Osteoblast (primary cell): ENCODE results near the gene SPTBN5. TPM values are rescaled to one million over a fixed set of nuclear protein-coding genes. Genes with fewer than 3 reads are reported as not detected.

Source experiments
- DNase-seq: peaks from one replicate; pipeline ENCODE4 v3.0.0; 2011; ENCODE audit warnings: low spot score, mixed read lengths; ENCODE audit not compliant: insufficient read length; ENCODE audit errors: missing footprints
- H2AFZ ChIP-seq: 2 replicates; pipeline ENCODE4 v1.6.0; 2011; ENCODE audit warnings: mild to moderate bottlenecking, low read length
- H3K27ac ChIP-seq: 2 replicates; pipeline ENCODE4 v1.5.1; 2011; ENCODE audit warnings: mild to moderate bottlenecking, low read depth, low read length, moderate library complexity
- H3K27me3 ChIP-seq: 2 replicates; pipeline ENCODE4 v1.6.0; 2012; ENCODE audit warnings: mild to moderate bottlenecking, control low read depth, inconsistent platforms, low read length, moderate library complexity; ENCODE audit not compliant: insufficient read depth
- H3K36me3 ChIP-seq: 2 replicates; pipeline ENCODE4 v1.5.1; 2011; ENCODE audit warnings: mild to moderate bottlenecking, low read length, control low read depth, moderate library complexity; ENCODE audit not compliant: insufficient read depth
- H3K4me1 ChIP-seq: 2 replicates; pipeline ENCODE4 v1.5.1; 2011; ENCODE audit warnings: mild to moderate bottlenecking, low read length, control low read depth, moderate library complexity; ENCODE audit not compliant: insufficient read depth
- H3K4me2 ChIP-seq: 2 replicates; pipeline ENCODE4 v1.6.0; 2011; ENCODE audit warnings: mild to moderate bottlenecking, low read length; ENCODE audit not compliant: insufficient read depth
- H3K4me3 ChIP-seq: fragments of 200-600 bp; sonication (generic); 3 replicates; pipeline ENCODE4 v1.5.1; 2012; ENCODE audit warnings: mild to moderate bottlenecking, low read length, inconsistent platforms; ENCODE audit not compliant: insufficient read depth
- H3K79me2 ChIP-seq: 2 replicates; pipeline ENCODE4 v1.6.0; 2012; ENCODE audit warnings: mild to moderate bottlenecking, low read length, control low read depth, inconsistent platforms; ENCODE audit not compliant: insufficient read depth
- H3K9me3 ChIP-seq: 2 replicates; pipeline ENCODE4 v1.5.1; 2011; ENCODE audit warnings: low read depth, low read length, control low read depth
- H4K20me1 ChIP-seq: 2 replicates; pipeline ENCODE4 v1.6.0; 2012; ENCODE audit warnings: mild to moderate bottlenecking, low read length, control low read depth; ENCODE audit not compliant: insufficient read depth
- CTCF ChIP-seq: IDR thresholded peaks from 2 replicates; pipeline ENCODE4 v1.5.1; 2011; ENCODE audit warnings: mild to moderate bottlenecking, low read depth, low read length, moderate library complexity; ENCODE audit errors: extremely low read depth
- total RNA-seq: library from RNA; depleted of rRNA; stranded (reverse); fragments of >200 nt; gene quantifications from 2 replicates; pipeline ENCODE4 v1.2.3, GENCODE V29; 2012

Gene SPTBN5
- total RNA-seq, 1 donor, result 0.36 TPM

DNA sequence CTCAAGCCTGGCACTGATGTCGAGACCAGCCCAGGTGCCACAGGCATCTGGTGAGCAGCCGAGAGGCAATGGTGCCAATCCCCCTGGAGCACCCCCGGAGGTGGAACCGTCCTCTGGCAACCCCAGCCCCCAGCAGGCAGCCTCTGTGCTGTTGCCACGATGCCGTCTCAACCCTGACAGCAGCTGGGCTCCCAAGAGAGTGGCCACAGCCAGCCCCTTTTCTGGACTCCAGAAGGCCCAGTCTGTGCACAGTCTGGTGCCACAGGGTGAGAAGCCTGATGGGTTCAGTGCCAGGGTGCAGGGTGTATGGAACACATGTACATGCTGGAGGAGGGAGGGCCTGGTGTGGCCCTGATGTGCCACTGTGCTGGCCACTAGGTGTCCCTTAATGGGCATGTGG is 70.9 kb downstream of the SPTBN5 start:
- no peaks in the 10 kb centered on the region for H3K9me3 ChIP-seq
- DNase-seq, result no peak
- no peak for TF ChIP-seq CTCF

GRCh38 chr15:41822471-41822870 is 71.4 kb downstream of the SPTBN5 start:
- Histone ChIP-seq H3K27me3 (no peaks in the 10 kb centered on the region), H3K36me3 (peaks cover 51% of the 10 kb centered on the region), H3K4me2 (no peak overlapping the region), H3K4me1 (peaks cover 3% of the 10 kb centered on the region), H2AFZ (no peak overlapping the region), H4K20me1 (no peaks in the 10 kb centered on the region), H3K79me2 (no peaks in the 10 kb centered on the region), H3K27ac (no peak overlapping the region), H3K9me3 (no peaks in the 10 kb centered on the region), H3K4me3 (no peak overlapping the region)
- peak; percentile 78 for DNase-seq
- TF ChIP-seq CTCF, result no peak

More for the DNA sequence above, 70.9 kb downstream of the SPTBN5 start:
- Histone ChIP-seq H3K4me3 (no peak overlapping the region), H3K4me1 (peaks cover 5% of the 10 kb centered on the region), H3K27me3 (no peaks in the 10 kb centered on the region), H4K20me1 (no peaks in the 10 kb centered on the region), H2AFZ (no peak overlapping the region), H3K27ac (no peak overlapping the region), H3K36me3 (peaks cover 46% of the 10 kb centered on the region), H3K4me2 (no peak overlapping the region), H3K79me2 (no peaks in the 10 kb centered on the region)

- DNase-seq, result peak; percentile 8
- no peaks in the 10 kb centered on the region for H3K79me2 ChIP-seq
- no peaks in the 10 kb centered on the region for H3K9me3 ChIP-seq
- no peak overlapping the region for H3K4me2 ChIP-seq
- H2AFZ ChIP-seq, result no peak overlapping the region
- TF ChIP-seq CTCF, result no peak
- H3K27me3 ChIP-seq, result no peaks in the 10 kb centered on the region
- no peak overlapping the region for H3K4me3 ChIP-seq
- no peaks in the 10 kb centered on the region for H3K4me1 ChIP-seq
- H3K36me3 ChIP-seq, result peaks cover 56% of the 10 kb centered on the region
- no peak overlapping the region for H3K27ac ChIP-seq
- H4K20me1 ChIP-seq, result no peaks in the 10 kb centered on the region
These were observed 72.0 kb downstream of the SPTBN5 start for GRCh38 chr15:41821831-41822230.

- peak; percentile 55 for DNase-seq
- H3K4me2 ChIP-seq, result no peak overlapping the region
These were observed 72.9 kb downstream of the SPTBN5 start for GRCh38 chr15:41820791-41821423.

More at GRCh38 chr15:41820791-41821423, 72.9 kb downstream of the SPTBN5 start:
- Histone ChIP-seq H4K20me1 (no peaks in the 10 kb centered on the region), H3K36me3 (peaks cover 61% of the 10 kb centered on the region), H3K4me3 (no peak overlapping the region), H3K27ac (no peak overlapping the region), H2AFZ (no peak overlapping the region), H3K4me1 (no peaks in the 10 kb centered on the region), H3K27me3 (no peaks in the 10 kb centered on the region), H3K79me2 (no peaks in the 10 kb centered on the region), H3K9me3 (no peaks in the 10 kb centered on the region)
- TF ChIP-seq CTCF, result no peak
